HepG2 (cell line): ENCODE measurements around the gene NEK7. TPM values are rescaled to one million over a fixed set of nuclear protein-coding genes. Genes with fewer than 3 reads are reported as not detected.

Source experiments
- ETV6 ChIP-seq: sonication (generic); formaldehyde crosslinking; conservative IDR thresholded peaks from 2 replicates; pipeline ENCODE4 v1.4.0; 2020; ENCODE audit warnings: missing genetic modification reagents
- GATA4 ChIP-seq: sonication (generic); IDR thresholded peaks from 2 replicates; pipeline ENCODE4 v1.6.1; 2016; ENCODE audit warnings: antibody characterized with exemption, low read depth, borderline replicate concordance
- HINFP ChIP-seq: sonication (generic); formaldehyde crosslinking; IDR thresholded peaks from 2 replicates; pipeline ENCODE4 v1.4.0; 2020; ENCODE audit warnings: low read depth, mild to moderate bottlenecking, missing genetic modification reagents
- IKZF4 ChIP-seq: sonication (generic); formaldehyde crosslinking; IDR thresholded peaks from 2 replicates; pipeline ENCODE4 v1.5.1; 2020; ENCODE audit warnings: borderline replicate concordance, mild to moderate bottlenecking, low read depth, missing genetic modification reagents; ENCODE audit errors: not compliant biosample characterization
- LBX2 ChIP-seq: sonication (generic); formaldehyde crosslinking; IDR thresholded peaks from 2 replicates; pipeline ENCODE4 v1.5.0; 2020; ENCODE audit warnings: missing genetic modification reagents, mild to moderate bottlenecking, borderline replicate concordance
- MAFF ChIP-seq: IDR thresholded peaks from 2 replicates; pipeline ENCODE4 v1.6.1; 2011; ENCODE audit warnings: low read depth, low read length, improper control_type of control experiment
- MAX ChIP-seq: IDR thresholded peaks from 2 replicates; pipeline ENCODE4 v1.6.1; 2012; ENCODE audit warnings: inconsistent platforms
- MYPOP ChIP-seq: sonication (generic); formaldehyde crosslinking; IDR thresholded peaks from 2 replicates; pipeline ENCODE4 v1.8.1; 2023; ENCODE audit warnings: mild to moderate bottlenecking, moderate library complexity, missing genetic modification reagents
- PAF1 ChIP-seq: IDR thresholded peaks from 2 replicates; pipeline ENCODE4 v1.6.1; 2016; ENCODE audit warnings: missing genetic modification reagents, missing compliant biosample characterization
- RCOR2 ChIP-seq: IDR thresholded peaks from 2 replicates; pipeline ENCODE4 v1.6.1; 2016; ENCODE audit warnings: missing biosample characterization, missing genetic modification reagents
- SOX13 ChIP-seq, 3 experiments: fragments of 450-650 bp in 1 of 3; sonication (generic) in 1 of 3; formaldehyde crosslinking in 1 of 3; IDR thresholded peaks in 2 of 3; conservative IDR thresholded peaks in 1 of 3; 2 replicates each; pipeline versions ENCODE4 v1.5.0 to v1.6.1; 2016 to 2020; ENCODE audit warnings: antibody characterized with exemption in 1 of 3, mild to moderate bottlenecking in 1 of 3, missing compliant biosample characterization in 1 of 3, missing genetic modification reagents in 1 of 3, moderate library complexity in 1 of 3
- TFDP2 ChIP-seq: sonication (generic); formaldehyde crosslinking; IDR thresholded peaks from 2 replicates; pipeline ENCODE4 v1.4.0; 2020; ENCODE audit warnings: missing genetic modification reagents
- ZBTB21 ChIP-seq: sonication (generic); formaldehyde crosslinking; IDR thresholded peaks from 2 replicates; pipeline ENCODE4 v1.4.0; 2020; ENCODE audit warnings: missing genetic modification reagents
- ZMYM4 ChIP-seq: sonication (generic); formaldehyde crosslinking; IDR thresholded peaks from 2 replicates; pipeline ENCODE4 v1.8.1; 2023; ENCODE audit warnings: mild to moderate bottlenecking, missing genetic modification reagents
- ZNF235 ChIP-seq: sonication (generic); formaldehyde crosslinking; IDR thresholded peaks from 2 replicates; pipeline ENCODE4 v1.8.1; 2023; ENCODE audit warnings: mild to moderate bottlenecking, missing genetic modification reagents, borderline replicate concordance
- ZNF280D ChIP-seq: sonication (generic); formaldehyde crosslinking; IDR thresholded peaks from 2 replicates; pipeline ENCODE4 v1.5.1; 2020; ENCODE audit warnings: mild to moderate bottlenecking, missing genetic modification reagents
- ZNF3 ChIP-seq: IDR thresholded peaks from 2 replicates; pipeline ENCODE4 v1.7.0; 2017; ENCODE audit warnings: inconsistent platforms
- ZNF552 ChIP-seq: sonication (generic); formaldehyde crosslinking; IDR thresholded peaks from 2 replicates; pipeline ENCODE4 v1.9.0; 2022; ENCODE audit warnings: missing genetic modification reagents, mild to moderate bottlenecking, borderline replicate concordance
- ZNF576 ChIP-seq: sonication (generic); formaldehyde crosslinking; IDR thresholded peaks from 2 replicates; pipeline ENCODE4 v1.4.0; 2020; ENCODE audit warnings: mild to moderate bottlenecking, missing genetic modification reagents
- ZNF644 ChIP-seq: IDR thresholded peaks from 2 replicates; pipeline ENCODE4 v1.6.1; 2016; ENCODE audit warnings: low read depth
- ZSCAN25 ChIP-seq: sonication (generic); formaldehyde crosslinking; IDR thresholded peaks from 2 replicates; pipeline ENCODE4 v1.8.0; 2022; ENCODE audit warnings: mild to moderate bottlenecking, missing genetic modification reagents
- polyA plus RNA-seq, 8 experiments: library from polyadenylated mRNA; depleted of rRNA in 3 of 8; stranded (reverse) in 7 of 8; unstranded in 1 of 8; fragments of >200 nt; fragmentation: Illumina TruSeq in 4 of 8; extraction: Trizol in 4 of 8; gene quantifications; 2 replicates each; pipeline versions ENCODE4 v1.2.1 to v1.2.3, GENCODE V29; 2011 to 2016; ENCODE audit warnings: low read depth in 4 of 8, missing spikeins in 1 of 8, mixed read lengths in 1 of 8; ENCODE audit not compliant: insufficient read depth in 1 of 8
- total RNA-seq, 5 experiments: library from RNA; depleted of rRNA; stranded (reverse); fragments of >200 nt; fragmentation: Illumina TruSeq; extraction: Trizol; gene quantifications; 2 replicates each; pipeline ENCODE4 v1.2.3, GENCODE V29; 2016; ENCODE audit warnings: low read depth in 1 of 5

NEK7 gene
- total and polyA plus RNA-seq, 2 of the 13 experiments (the other 11 are each of a cell fraction or from before 2014, with no cell fraction given), result 18.1 to 19.2 TPM

- TF ChIP-seq GATA4, result no peak
- no peak for TF ChIP-seq IKZF4 (CRISPR knock-in tag)
- no peak for TF ChIP-seq PAF1 (CRISPR knock-in tag)
- no peak for TF ChIP-seq ZNF235 (CRISPR knock-in tag)
- TF ChIP-seq LBX2 (CRISPR knock-in tag), result no peak
- no peak for TF ChIP-seq ZNF552 (CRISPR knock-in tag)
- peak; percentile 75 for TF ChIP-seq ZMYM4 (CRISPR knock-in tag)
- peak; percentile 67; the same call in 1 of the 2 replicates for TF ChIP-seq ZSCAN25 (CRISPR knock-in tag)
- no peak for TF ChIP-seq MAFF
- no peak for TF ChIP-seq SOX13 (IDR thresholded peaks at IDR 0.05)
- peak in 1 of 2 experiments; percentile 26; a peak in 1 of 4 replicates for TF ChIP-seq SOX13 (CRISPR knock-in tag; conservative IDR thresholded peaks at IDR 0.05 in 1 of 2, IDR thresholded peaks at IDR 0.05 in 1 of 2)
- no peak for TF ChIP-seq ZNF3
- TF ChIP-seq RCOR2 (CRISPR knock-in tag), result no peak
- no peak for TF ChIP-seq ZBTB21 (CRISPR knock-in tag)
- no peak for TF ChIP-seq ETV6 (CRISPR knock-in tag)
- TF ChIP-seq ZNF644 (CRISPR knock-in tag), result no peak
- peak; percentile 53; the same call in 1 of the 2 replicates for TF ChIP-seq TFDP2
- TF ChIP-seq ZNF576 (CRISPR knock-in tag), result no peak
- TF ChIP-seq MYPOP (CRISPR knock-in tag), result no peak
- no peak for TF ChIP-seq ZNF280D (CRISPR knock-in tag)
- TF ChIP-seq MAX, result peak; percentile 56; the same call in 1 of the 2 replicates
- no peak for TF ChIP-seq HINFP (CRISPR knock-in tag)
Observed at GRCh38 chr1:198158735-198159589, 2.2 kb downstream of the NEK7 start (continued).
